GM13977 (cell line): ENCODE data around the gene SMYD3.

Experiments
- DNase-seq: peaks from one replicate; pipeline ENCODE4 v3.0.0; 2012; ENCODE audit warnings: low spot score
- in situ Hi-C: fragments of 300-500 bp; cut with MboI; formaldehyde crosslinking; loops from one replicate; pipeline ENCODE4 v1.12.0; 2022; ENCODE audit warnings: low sequenced_read_pairs, low pct_unique_long_range_greater_than_20kb, mixed read lengths, inconsistent platforms; ENCODE audit not compliant: unreplicated experiment
- TF ChIP-seq, protein P1 (sequence below): IDR thresholded peaks from 2 replicates; pipeline ENCODE4 v1.5.1; 2012; ENCODE audit warnings: mild to moderate bottlenecking, control low read depth; ENCODE audit not compliant: insufficient read depth; ENCODE audit errors: extremely low read depth, missing control alignments

Gene SMYD3

GRCh38 chr1:246447501-246447900, 59.6 kb downstream of the SMYD3 start:
- DNase-seq, result no peak
- TF ChIP-seq, protein P1, sequence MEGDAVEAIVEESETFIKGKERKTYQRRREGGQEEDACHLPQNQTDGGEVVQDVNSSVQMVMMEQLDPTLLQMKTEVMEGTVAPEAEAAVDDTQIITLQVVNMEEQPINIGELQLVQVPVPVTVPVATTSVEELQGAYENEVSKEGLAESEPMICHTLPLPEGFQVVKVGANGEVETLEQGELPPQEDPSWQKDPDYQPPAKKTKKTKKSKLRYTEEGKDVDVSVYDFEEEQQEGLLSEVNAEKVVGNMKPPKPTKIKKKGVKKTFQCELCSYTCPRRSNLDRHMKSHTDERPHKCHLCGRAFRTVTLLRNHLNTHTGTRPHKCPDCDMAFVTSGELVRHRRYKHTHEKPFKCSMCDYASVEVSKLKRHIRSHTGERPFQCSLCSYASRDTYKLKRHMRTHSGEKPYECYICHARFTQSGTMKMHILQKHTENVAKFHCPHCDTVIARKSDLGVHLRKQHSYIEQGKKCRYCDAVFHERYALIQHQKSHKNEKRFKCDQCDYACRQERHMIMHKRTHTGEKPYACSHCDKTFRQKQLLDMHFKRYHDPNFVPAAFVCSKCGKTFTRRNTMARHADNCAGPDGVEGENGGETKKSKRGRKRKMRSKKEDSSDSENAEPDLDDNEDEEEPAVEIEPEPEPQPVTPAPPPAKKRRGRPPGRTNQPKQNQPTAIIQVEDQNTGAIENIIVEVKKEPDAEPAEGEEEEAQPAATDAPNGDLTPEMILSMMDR, result no peak
- in situ Hi-C loops, result no loop called here

DNA sequence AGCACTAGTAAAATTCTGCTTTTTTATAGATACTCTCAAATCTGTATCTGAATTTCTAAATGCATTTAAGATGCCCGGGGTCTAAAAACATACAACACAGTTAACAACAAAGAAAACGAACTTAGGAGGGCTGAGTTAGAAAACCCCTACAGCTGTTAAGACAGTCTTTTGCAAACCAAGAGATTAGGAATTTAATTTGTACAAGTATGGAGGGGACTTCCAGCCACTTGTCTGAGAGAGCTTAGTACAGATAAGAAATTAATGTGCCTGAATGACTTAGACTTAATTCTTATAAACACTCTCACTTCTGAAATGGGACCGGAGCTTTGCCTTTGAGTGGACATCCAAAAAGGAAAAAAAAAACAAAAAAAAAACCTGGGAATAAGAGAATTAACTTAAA, 61.6 kb downstream of the SMYD3 start:
- TF ChIP-seq, protein P1, result no peak
- in situ Hi-C loops, result no loop called here
- no peak for DNase-seq

DNA sequence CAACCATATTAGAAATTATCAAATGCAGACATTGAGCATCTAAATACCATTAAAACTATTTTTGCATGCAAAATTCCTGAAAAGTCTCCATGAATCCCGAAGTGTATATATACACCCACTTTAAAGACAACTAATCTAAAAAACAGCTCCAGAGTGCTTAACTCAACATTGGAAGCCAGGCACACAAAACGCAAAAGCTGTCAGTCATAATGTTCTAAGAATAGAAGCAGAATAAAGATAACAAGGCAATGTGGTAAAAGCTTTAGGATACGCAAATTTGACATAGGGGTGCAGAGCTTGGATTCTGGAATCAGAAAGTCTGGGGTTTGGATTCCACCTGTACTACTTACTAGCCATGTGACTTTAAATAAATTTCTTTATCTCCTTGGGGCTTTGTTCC, 62.5 kb downstream of the SMYD3 start:
- TF ChIP-seq, protein P1, result no peak
- no peak for DNase-seq
- in situ Hi-C loops, result no loop called here

- TF ChIP-seq, protein P1, result no peak
- in situ Hi-C loops, result no loop called here
- DNase-seq, result no peak
These were observed 69.1 kb downstream of the SMYD3 start for GRCh38 chr1:246437961-246438360.

DNA sequence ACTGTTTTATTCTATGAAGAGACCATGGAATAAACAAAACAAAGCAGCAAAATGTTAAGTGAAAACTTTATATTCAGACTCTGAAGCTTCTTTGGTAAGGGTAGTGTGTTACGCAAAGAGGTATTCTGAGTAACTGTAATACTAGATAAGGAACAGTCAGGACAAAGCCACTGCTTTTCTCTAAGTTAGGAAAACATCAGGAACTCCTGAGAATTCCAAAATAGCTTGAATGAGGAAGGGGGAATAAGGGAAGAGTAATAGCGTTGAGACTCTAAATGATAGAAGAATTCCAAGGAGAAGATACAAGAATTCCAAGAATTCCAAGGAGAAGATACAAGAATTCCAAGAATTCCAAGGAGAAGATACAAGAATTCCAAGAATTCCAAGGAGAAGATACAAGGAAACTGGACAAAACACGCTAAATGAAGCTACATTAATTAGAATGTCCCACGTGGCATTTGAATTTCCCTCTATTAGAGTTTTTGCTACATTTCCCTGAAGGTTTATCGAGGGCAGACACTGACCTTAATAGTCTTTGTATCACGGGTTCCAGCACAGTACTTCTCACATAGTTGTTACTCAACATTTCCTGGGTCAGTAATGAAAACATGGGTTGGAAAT, 71.5 kb downstream of the SMYD3 start:
- in situ Hi-C loops, result no loop called here
- TF ChIP-seq, protein P1, result no peak
- no peak for DNase-seq

GRCh38 chr1:246434335-246434734, 72.7 kb downstream of the SMYD3 start:
- TF ChIP-seq, protein P1, result no peak
- in situ Hi-C loops, result no loop called here
- DNase-seq, result no peak
